Measurements from ENCODE around the gene GIT2. TPM values are rescaled to one million over a fixed set of nuclear protein-coding genes. Genes with fewer than 3 reads are reported as not detected.

Gene GIT2
- total and polyA plus RNA-seq, 2 experiments from 2014 or later, result 21.5 to 22.4 TPM

GRCh38 chr12:109939504-109939903 is 56.7 kb downstream of the GIT2 start:
- H3K79me2 ChIP-seq, result no peaks in the 10 kb centered on the region
- H4K20me1 ChIP-seq (ENCODE audit: insufficient read depth, poor library complexity, severe bottlenecking), result no peaks in the 10 kb centered on the region
- H2AFZ ChIP-seq, result no peak overlapping the region
- H3K4me1 ChIP-seq (ENCODE audit: insufficient read depth), result no peaks in the 10 kb centered on the region
- no peaks in the 10 kb centered on the region for H3K9me2 ChIP-seq (replicated peaks; ENCODE audit: insufficient read depth)
- DNase-seq (ENCODE audit: low spot score), result no peak
- H3K4me2 ChIP-seq, result no peak overlapping the region
- 95% methylated on average over 2 of the region's 2 CpGs for WGBS (ENCODE audit: low lambda C conversion rate, missing lambda C conversion rate)
- H3K9me3 ChIP-seq (ENCODE audit: low read depth), result no peaks in the 10 kb centered on the region
- no peak overlapping the region for H3K27ac ChIP-seq
- no peak overlapping the region for H3K4me3 ChIP-seq
- peaks cover 3% of the 10 kb centered on the region for H3K36me3 ChIP-seq (replicated peaks; ENCODE audit: insufficient read depth, low read depth)
- H3K27me3 ChIP-seq, result no peaks in the 10 kb centered on the region
- TF ChIP-seq EZH2 (IDR thresholded peaks at IDR 0.05; ENCODE audit: borderline replicate concordance) (no peak), CTCF (IDR thresholded peaks at IDR 0.05; ENCODE audit: poor library complexity) (no peak), EZH2phosphoT487 (IDR thresholded peaks at IDR 0.05; ENCODE audit: low read depth, severe bottlenecking, unreplicated experiment) (no peak)

GRCh38 chr12:109938947-109939346 is 57.2 kb downstream of the GIT2 start:
- H3K36me3 ChIP-seq (replicated peaks; ENCODE audit: insufficient read depth, low read depth), result peaks cover 3% of the 10 kb centered on the region

GRCh38 chr12:109937371-109937770 is 58.8 kb downstream of the GIT2 start:
- no peak overlapping the region for H3K4me2 ChIP-seq
- H3K9me2 ChIP-seq (replicated peaks; ENCODE audit: insufficient read depth), result no peaks in the 10 kb centered on the region
- H3K4me3 ChIP-seq, result no peak overlapping the region
- H4K20me1 ChIP-seq (ENCODE audit: insufficient read depth, poor library complexity, severe bottlenecking), result no peaks in the 10 kb centered on the region
- TF ChIP-seq EZH2 (IDR thresholded peaks at IDR 0.05; ENCODE audit: borderline replicate concordance), result no peak
- TF ChIP-seq EZH2phosphoT487 (IDR thresholded peaks at IDR 0.05; ENCODE audit: low read depth, severe bottlenecking, unreplicated experiment), result no peak
- TF ChIP-seq CTCF (IDR thresholded peaks at IDR 0.05; ENCODE audit: poor library complexity), result no peak
- H2AFZ ChIP-seq, result no peak overlapping the region
- no peak overlapping the region for H3K27ac ChIP-seq
- peaks cover 3% of the 10 kb centered on the region for H3K36me3 ChIP-seq (replicated peaks; ENCODE audit: insufficient read depth, low read depth)
- H3K27me3 ChIP-seq, result no peaks in the 10 kb centered on the region
- WGBS (ENCODE audit: low lambda C conversion rate, missing lambda C conversion rate), result 88% methylated on average over 5 of the region's 5 CpGs
- H3K4me1 ChIP-seq (ENCODE audit: insufficient read depth), result no peaks in the 10 kb centered on the region
- no peaks in the 10 kb centered on the region for H3K9me3 ChIP-seq (ENCODE audit: low read depth)
- no peak for DNase-seq (ENCODE audit: low spot score)
- H3K79me2 ChIP-seq, result no peaks in the 10 kb centered on the region

More at GRCh38 chr12:109938947-109939346, 57.2 kb downstream of the GIT2 start:
- Histone ChIP-seq H3K4me1 (ENCODE audit: insufficient read depth) (no peaks in the 10 kb centered on the region), H4K20me1 (ENCODE audit: insufficient read depth, poor library complexity, severe bottlenecking) (no peaks in the 10 kb centered on the region), H3K4me3 (no peak overlapping the region), H2AFZ (no peak overlapping the region), H3K79me2 (no peaks in the 10 kb centered on the region), H3K27ac (no peak overlapping the region), H3K4me2 (no peak overlapping the region), H3K9me2 (replicated peaks; ENCODE audit: insufficient read depth) (no peaks in the 10 kb centered on the region), H3K27me3 (no peaks in the 10 kb centered on the region), H3K9me3 (ENCODE audit: low read depth) (no peaks in the 10 kb centered on the region)
- no peak for DNase-seq (ENCODE audit: low spot score)
- WGBS (ENCODE audit: low lambda C conversion rate, missing lambda C conversion rate), result 86% methylated on average over 7 of the region's 7 CpGs
- TF ChIP-seq CTCF (IDR thresholded peaks at IDR 0.05; ENCODE audit: poor library complexity) (no peak), EZH2 (IDR thresholded peaks at IDR 0.05; ENCODE audit: borderline replicate concordance) (no peak), EZH2phosphoT487 (IDR thresholded peaks at IDR 0.05; ENCODE audit: low read depth, severe bottlenecking, unreplicated experiment) (no peak)

GRCh38 chr12:109934026-109934425 is 62.1 kb downstream of the GIT2 start:
- TF ChIP-seq CTCF (IDR thresholded peaks at IDR 0.05; ENCODE audit: poor library complexity), result peak; percentile 33
- TF ChIP-seq EZH2 (IDR thresholded peaks at IDR 0.05; ENCODE audit: borderline replicate concordance), result no peak
- no peak for DNase-seq (ENCODE audit: low spot score)
- 76% methylated on average over 5 of the region's 5 CpGs for WGBS (ENCODE audit: low lambda C conversion rate, missing lambda C conversion rate)
- Histone ChIP-seq H3K27me3 (no peaks in the 10 kb centered on the region), H2AFZ (no peak overlapping the region), H3K36me3 (replicated peaks; ENCODE audit: insufficient read depth, low read depth) (peaks cover 3% of the 10 kb centered on the region), H3K27ac (no peak overlapping the region), H3K4me3 (no peak overlapping the region), H3K4me1 (ENCODE audit: insufficient read depth) (peaks cover 7% of the 10 kb centered on the region), H3K79me2 (no peaks in the 10 kb centered on the region), H3K9me3 (ENCODE audit: low read depth) (no peaks in the 10 kb centered on the region), H3K9me2 (replicated peaks; ENCODE audit: insufficient read depth) (no peaks in the 10 kb centered on the region), H4K20me1 (ENCODE audit: insufficient read depth, poor library complexity, severe bottlenecking) (no peaks in the 10 kb centered on the region), H3K4me2 (no peak overlapping the region)

All from hepatocyte (in vitro differentiated cells).